Measurements from ENCODE around the gene CHST15. TPM values are rescaled to one million over a fixed set of nuclear protein-coding genes. Genes with fewer than 3 reads are reported as not detected.

The CHST15 gene
- total RNA-seq, 1 donor from 2014 or later: 36.3 TPM

DNA sequence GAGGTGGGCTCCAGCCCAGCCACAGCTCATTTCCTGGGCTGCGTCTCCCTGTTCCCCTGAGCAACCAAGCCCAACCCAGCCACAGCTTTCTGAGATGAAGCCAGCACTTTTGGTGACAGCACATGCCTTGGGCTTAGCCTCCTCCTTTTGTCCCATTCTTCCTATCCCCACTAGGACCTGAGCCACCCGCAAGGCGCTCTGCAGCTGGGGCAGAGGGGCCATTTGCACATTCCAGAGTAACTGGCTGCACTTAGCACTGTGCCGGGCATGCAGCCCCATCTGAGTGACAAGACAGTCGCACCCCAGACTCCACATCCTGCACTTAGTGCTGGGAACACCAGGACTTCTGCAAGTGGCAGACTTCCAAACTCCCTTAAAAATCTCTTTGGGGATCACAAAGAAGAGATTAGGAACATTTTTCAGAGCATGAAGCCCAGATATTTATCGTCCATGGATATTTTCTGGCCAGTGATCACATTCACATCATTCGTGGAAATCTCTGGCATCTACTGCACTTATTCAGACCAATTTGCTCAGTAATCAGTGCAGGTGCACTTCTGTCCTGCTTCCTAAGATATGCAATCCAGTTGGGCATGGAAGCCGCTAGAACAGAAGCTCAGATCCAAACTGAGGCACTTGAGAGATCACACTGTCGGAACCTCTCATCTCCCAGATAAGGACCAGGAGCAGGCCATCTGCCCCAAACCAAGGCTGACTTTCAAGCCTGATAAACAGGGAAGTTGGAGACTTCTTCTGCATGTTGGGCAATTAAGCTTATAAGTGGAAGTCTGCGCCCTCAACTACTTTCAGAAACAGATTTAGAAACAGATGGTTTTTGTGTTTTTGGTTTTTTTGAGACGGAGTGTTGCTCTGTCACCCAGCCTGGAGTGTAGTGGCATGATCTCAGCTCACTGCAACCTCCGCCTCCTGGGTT lies 26.4 kb downstream of the CHST15 start:
- no peak for DNase-seq (ENCODE audit: low read depth, low spot score)

GRCh38 chr10:124066126-124066700 lies 27.2 kb downstream of the CHST15 start:
- no peak for DNase-seq (ENCODE audit: low read depth, low spot score)

- no peak for DNase-seq (ENCODE audit: low read depth, low spot score)
Measured at GRCh38 chr10:124065382-124066125, 27.8 kb downstream of the CHST15 start.

DNA sequence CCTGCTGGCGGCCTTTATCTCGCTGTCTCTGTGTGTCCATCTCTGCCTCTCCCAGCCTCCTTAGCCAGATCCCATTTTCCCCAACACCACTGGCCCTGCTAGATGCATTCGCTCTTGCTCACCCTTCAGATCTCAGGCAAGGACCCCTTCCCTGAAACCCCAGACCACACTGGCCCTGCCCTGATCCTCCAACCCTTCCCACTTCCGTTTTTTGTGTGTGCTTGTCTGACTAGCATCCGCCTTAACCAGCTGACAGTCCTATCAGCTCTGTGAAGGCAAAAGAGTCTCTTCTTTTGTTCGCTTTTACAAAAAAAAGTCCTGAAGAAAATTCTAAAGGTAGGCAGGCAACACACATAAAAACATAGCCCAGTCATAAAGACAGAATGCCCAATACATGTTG lies 28.7 kb downstream of the CHST15 start:
- no peak for DNase-seq (ENCODE audit: low read depth, low spot score)

- peak; percentile 33 for DNase-seq (ENCODE audit: low read depth, low spot score)
Measured at GRCh38 chr10:124063750-124064603, 29.4 kb downstream of the CHST15 start.

DNA sequence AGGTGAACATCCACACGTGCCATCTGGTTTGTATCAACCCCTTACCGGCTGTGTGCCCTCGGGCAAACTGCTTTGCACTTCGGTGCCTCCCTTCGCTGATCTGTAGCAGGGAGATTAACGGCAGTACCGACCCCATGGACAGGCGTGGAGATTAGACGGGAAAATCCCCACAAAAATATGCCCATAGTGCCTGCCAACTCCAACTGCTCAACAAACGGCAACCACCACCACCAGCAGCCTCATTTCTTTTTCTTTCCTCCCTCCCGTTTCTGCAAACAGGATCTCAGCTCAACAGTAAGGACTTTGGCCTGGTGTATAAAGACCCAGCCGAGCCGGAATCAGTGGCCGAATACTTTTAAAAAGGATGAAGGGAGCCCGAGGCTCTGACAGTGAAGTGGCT lies 31.0 kb downstream of the CHST15 start:
- DNase-seq (ENCODE audit: low read depth, low spot score): no peak

DNA sequence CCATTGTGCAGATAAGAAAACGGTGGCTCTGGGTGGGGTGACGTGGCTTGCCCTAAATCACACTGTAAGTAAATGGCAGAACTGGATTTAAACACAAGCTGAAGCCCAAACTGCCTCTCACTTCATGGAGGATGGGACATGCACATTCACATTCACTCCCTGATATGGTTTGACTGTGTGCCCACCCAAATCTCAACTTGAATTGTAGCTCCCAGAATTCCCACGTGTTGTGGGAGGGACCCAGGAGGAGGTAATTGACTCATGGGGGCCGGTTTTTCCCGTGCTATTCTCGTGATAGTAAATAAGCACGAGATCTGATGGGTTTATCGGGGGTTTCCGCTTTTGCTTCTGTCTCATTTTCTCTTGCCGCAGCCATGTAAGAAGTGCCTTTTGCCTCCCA lies 32.4 kb downstream of the CHST15 start:
- no peak for DNase-seq (ENCODE audit: low read depth, low spot score)

DNA sequence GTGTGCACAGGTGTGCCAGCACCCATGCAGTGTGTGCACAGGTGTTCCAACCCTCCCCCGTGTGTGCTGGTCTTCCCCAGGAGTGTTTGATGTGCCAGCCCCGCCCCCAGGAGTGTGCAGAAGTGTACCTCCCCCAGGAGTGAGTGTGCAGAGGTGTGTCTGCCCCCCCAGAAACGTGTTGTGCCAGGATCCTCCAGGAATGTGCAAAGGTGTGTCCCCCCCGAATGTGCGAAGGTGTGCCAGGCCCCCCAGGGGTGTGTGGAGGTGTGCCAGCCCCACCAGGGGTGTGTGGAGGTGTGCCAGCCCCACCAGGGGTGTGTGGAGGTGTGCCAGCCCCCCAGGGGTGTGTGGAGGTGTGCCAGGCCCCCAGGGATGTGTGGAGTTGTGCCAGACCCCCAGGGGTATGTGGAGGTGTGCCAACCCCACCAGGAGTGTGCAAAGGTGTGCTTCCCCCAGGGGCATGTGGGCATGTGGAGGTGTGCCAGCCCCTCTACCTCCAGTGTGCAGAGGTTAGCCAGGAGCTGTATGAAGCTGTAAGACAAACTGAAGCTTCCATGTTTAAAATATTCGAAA lies 33.2 kb downstream of the CHST15 start:
- DNase-seq (ENCODE audit: low read depth, low spot score): no peak

DNA sequence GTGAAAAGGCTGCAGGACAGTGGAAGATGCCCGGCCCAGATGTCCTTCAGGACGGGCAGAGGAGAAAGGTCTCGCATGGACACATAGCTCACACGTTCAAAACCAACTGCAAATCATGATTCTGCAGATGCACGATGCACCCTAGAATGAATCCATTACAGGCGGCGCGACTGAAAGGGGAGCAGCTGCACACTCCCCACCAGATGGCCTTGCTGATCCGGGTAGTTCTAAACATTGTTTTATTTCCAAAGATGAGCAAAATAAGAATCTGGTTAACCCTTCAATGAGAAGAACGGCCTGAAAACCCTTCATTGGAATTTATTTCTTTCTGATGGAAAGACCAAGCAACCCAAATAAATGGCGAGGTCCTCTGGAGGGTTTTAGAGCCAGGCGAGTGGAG lies 33.8 kb downstream of the CHST15 start:
- DNase-seq (ENCODE audit: low read depth, low spot score): no peak

DNA sequence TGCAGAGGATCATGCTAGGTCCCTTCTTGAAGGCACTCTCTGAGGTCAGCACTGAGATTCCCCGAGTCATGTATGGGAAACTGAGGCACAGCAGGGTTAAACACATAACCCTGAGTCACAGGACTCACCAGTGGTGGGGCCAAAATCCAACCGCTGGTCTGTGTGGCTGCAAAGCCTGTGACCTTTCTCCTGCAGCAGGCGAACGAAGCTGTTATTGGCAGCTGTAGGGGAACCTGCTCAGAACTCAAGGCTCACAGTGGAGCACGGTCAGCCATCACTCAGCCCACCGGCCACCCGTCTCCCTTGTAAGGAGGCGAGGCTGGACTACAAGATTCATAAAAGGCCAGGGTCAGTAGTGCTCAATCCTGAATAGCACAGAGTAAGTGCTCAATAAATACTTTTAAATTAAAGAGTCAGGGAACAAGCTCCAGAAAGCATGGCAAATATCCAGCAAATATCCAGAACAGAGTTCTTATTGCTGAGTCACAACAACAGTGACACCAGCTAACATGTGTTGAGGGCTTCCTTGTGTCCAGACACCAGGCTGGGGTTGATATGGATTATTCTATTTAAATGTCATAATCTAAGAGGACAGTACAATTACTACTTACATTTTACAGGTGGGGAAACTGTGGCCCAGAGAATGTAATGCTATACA lies 34.9 kb downstream of the CHST15 start:
- no peak for DNase-seq (ENCODE audit: low read depth, low spot score)

DNA sequence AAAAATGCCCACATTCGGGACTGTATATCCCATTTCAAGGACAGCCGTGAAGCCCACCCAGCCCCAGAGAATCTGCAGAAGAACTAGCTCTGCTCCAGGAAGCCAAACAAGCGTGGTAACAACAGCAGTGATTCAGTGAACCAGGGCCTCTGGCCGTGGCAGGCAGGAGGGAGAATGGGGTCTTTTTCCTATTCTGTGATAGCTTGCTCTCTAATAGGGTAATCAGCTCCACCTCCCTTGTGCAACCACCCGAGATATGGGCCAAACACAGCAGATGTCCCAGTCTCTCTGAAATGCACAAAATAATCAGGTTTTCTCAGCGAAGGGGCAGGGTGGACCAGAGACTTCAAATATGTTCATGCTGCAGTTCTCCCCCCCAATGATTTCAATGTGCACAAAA lies 35.8 kb downstream of the CHST15 start:
- DNase-seq (ENCODE audit: low read depth, low spot score): no peak

GRCh38 chr10:124056337-124056980 lies 36.9 kb downstream of the CHST15 start:
- no peak for DNase-seq (ENCODE audit: low read depth, low spot score)

- DNase-seq (ENCODE audit: low read depth, low spot score): no peak
Measured at GRCh38 chr10:124053971-124054370, 39.4 kb downstream of the CHST15 start.

DNA sequence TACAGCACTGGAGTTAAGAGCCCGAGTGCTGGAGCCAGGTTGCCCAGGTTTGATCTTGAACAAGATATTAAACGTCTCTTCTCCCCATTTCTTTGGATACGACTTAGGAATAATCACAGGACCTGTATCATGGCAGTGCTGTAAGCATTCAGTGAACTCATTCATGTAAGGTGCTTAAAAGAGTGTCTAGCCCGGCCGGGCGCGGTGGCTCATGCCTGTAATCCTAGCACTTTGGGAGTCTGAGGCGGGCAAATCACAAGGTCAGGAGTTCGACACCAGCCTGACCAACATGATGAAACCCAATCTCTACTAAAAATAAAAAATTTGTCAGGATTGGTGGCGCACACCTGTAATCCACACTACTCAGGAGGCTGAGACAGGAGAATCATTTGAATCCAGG lies 40.8 kb downstream of the CHST15 start:
- no peak for DNase-seq (ENCODE audit: low read depth, low spot score)

- DNase-seq (ENCODE audit: low read depth, low spot score): no peak
Measured at GRCh38 chr10:124050021-124051015, 43.1 kb downstream of the CHST15 start.

- no peak for DNase-seq (ENCODE audit: low read depth, low spot score)
Measured at GRCh38 chr10:124049484-124049883, 43.9 kb downstream of the CHST15 start.

- DNase-seq (ENCODE audit: low read depth, low spot score): no peak
Measured at GRCh38 chr10:124048371-124049290, 44.8 kb downstream of the CHST15 start.
